Neural cell (in vitro differentiated cells): ENCODE data around the gene C1QTNF9B.

ENCODE experiments used
- EP300 ChIP-seq: fragments of 450-650 bp; conservative IDR thresholded peaks from 2 replicates; pipeline ENCODE4 v1.6.1; 2014; ENCODE audit warnings: antibody characterized with exemption, mild to moderate bottlenecking, moderate library complexity; ENCODE audit not compliant: poor library complexity, severe bottlenecking
- SMC3 ChIP-seq: fragments of 450-650 bp; conservative IDR thresholded peaks from 2 replicates; pipeline ENCODE4 v1.6.1; 2014; ENCODE audit warnings: antibody characterized with exemption, mild to moderate bottlenecking, moderate library complexity; ENCODE audit not compliant: poor library complexity

DNA sequence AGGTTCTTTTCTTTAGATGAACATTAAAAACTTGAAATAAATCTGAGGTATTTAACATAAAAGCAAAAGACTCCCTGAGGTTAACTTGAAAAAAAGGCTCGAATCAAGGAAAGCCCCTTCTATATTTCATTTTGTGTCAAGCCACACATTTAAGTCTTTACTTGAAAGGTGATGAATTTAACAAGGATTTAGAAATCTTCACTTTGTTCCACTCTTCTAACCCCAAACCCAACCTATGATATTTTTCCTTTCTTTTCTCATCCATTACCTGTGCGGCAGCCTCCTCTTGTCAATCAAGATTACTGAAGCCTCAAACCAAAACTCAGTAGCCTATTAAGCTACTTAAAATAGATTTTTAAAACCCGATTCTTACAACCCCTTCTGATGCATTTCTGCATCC lies 41.9 kb downstream of the C1QTNF9B start:
- TF ChIP-seq EP300 (no peak), SMC3 (no peak)
